Measurements from ENCODE around the gene TLL2. TPM values are rescaled to one million over a fixed set of nuclear protein-coding genes. Genes with fewer than 3 reads are reported as not detected.

TLL2 gene
- total RNA-seq, 6 experiments from 2014 or later: 0.08 to 0.45 (median 0.24) TPM

GRCh38 chr10:96339383-96339782 is 174.3 kb downstream of the TLL2 start:
- Mint-ChIP-seq H3K36me3 (ENCODE audit: low read depth) (no peaks in the 10 kb centered on the region), H3K9me3 (no peaks in the 10 kb centered on the region), H3K27ac (no peak overlapping the region), H3K4me1 (ENCODE audit: low read depth) (no peaks in the 10 kb centered on the region), H3K4me3 (no peak overlapping the region), H3K27me3 (ENCODE audit: insufficient read depth) (peaks cover 15% of the 10 kb centered on the region)
- TF ChIP-seq, protein P1, sequence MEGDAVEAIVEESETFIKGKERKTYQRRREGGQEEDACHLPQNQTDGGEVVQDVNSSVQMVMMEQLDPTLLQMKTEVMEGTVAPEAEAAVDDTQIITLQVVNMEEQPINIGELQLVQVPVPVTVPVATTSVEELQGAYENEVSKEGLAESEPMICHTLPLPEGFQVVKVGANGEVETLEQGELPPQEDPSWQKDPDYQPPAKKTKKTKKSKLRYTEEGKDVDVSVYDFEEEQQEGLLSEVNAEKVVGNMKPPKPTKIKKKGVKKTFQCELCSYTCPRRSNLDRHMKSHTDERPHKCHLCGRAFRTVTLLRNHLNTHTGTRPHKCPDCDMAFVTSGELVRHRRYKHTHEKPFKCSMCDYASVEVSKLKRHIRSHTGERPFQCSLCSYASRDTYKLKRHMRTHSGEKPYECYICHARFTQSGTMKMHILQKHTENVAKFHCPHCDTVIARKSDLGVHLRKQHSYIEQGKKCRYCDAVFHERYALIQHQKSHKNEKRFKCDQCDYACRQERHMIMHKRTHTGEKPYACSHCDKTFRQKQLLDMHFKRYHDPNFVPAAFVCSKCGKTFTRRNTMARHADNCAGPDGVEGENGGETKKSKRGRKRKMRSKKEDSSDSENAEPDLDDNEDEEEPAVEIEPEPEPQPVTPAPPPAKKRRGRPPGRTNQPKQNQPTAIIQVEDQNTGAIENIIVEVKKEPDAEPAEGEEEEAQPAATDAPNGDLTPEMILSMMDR (IDR thresholded peaks at IDR 0.05): no peak
- DNase-seq: no peak

DNA sequence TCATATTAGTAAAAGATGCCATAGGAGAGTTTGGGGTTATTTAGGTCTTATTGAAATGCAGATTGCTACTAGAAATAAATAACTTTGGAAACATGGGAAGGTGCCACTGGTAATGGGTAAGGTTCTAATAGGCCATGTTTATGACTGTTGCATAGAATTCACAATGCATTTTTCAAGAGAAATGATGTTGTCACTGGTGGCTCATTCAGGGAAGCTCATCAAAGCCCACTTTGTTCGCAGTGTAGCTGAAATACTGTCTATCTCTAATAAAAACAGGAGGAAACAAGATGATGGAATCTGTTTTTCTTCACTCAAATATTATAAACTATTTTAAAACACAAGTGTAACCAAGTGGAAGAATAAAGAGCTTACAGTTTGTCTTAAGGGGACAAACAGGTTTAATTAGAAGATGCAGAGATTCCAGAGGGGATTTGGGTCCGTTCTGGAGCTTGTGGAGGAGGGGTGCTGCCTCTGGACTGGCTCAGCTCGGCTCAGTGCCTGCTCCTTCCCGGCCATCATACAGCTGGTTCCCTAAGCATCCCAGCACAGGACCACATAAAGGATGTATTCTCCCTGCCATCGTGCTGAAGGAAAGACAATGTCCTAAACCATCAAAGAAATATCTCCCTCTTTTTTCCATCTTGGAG is 175.3 kb downstream of the TLL2 start:
- DNase-seq: no peak
- TF ChIP-seq, protein P1 (IDR thresholded peaks at IDR 0.05): no peak
- Mint-ChIP-seq H3K36me3 (ENCODE audit: low read depth) (no peaks in the 10 kb centered on the region), H3K4me1 (ENCODE audit: low read depth) (no peaks in the 10 kb centered on the region), H3K27ac (no peak overlapping the region), H3K9me3 (no peaks in the 10 kb centered on the region), H3K27me3 (ENCODE audit: insufficient read depth) (peaks cover 10% of the 10 kb centered on the region), H3K4me3 (no peak overlapping the region)

- H3K4me1 Mint-ChIP-seq (ENCODE audit: low read depth): no peaks in the 10 kb centered on the region
- no peak overlapping the region for H3K4me3 Mint-ChIP-seq
- H3K27me3 Mint-ChIP-seq (ENCODE audit: insufficient read depth): peaks cover 8% of the 10 kb centered on the region
- TF ChIP-seq, protein P1 (IDR thresholded peaks at IDR 0.05): no peak
- no peaks in the 10 kb centered on the region for H3K9me3 Mint-ChIP-seq
- no peak overlapping the region for H3K27ac Mint-ChIP-seq
- no peaks in the 10 kb centered on the region for H3K36me3 Mint-ChIP-seq (ENCODE audit: low read depth)
- no peak for DNase-seq
Observed at GRCh38 chr10:96337106-96337505, 176.6 kb downstream of the TLL2 start.

DNA sequence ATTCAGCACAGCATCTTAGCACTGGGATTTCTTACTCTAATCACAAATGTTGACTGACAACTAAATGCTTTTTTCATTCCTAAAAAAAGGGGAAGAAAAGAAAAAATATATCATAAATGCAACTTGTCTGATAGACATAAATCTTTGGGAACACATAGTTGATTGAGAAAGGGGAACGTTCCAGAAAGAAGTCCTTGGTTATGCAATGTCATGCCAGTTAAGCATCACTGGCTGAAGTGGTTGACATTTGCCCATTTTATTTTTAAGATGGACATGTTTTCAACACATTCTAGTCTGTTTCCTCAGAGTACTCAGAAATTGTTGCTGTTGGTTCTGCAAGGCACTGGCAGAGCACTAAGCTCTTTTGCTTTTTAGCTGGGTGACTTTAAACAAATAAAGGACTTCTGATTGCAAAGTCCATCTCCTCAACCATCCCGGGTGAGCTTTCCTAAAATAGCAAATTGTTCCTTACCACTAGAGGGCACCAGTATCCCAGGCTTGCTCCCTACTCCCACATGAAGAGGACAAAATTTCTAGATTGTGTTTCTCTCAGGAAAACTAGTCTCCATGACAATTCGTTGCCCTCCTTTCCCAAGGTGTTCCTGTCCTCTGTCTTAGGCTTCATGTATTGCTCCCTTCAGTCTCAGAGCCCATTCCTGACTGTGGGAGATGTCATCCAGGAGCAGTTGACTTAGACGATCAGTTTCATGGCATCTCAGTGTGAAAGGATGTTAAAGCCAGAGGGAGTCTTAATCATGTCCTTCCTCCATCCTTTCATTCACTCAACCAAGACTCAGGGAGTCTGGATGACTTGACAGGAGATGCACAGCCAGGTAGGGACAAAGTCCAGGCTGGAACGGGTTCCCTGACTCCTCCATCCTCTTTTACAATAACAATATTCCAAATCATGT is 178.9 kb downstream of the TLL2 start:
- TF ChIP-seq, protein P1 (IDR thresholded peaks at IDR 0.05): peak; percentile 90
- Mint-ChIP-seq H3K4me1 (ENCODE audit: low read depth) (no peaks in the 10 kb centered on the region), H3K4me3 (no peak overlapping the region)

DNA sequence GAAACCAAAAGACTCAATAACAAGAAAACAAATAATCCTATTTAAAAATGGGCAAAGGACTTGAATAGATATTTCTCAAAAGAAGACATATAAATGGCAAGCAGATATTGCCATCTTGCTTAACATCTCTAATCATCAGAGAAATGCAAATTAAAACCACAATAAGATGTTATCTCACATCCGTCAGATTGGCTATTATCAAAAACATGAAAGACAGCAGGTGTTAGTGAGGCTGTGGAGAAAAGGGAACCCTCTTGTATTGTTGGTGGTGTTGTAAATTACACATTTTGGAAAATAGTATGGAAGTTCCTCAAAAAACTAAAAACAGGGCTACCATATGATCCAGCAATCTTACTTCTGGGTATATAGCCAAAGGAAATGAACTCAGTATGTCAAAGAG is 180.6 kb downstream of the TLL2 start:
- TF ChIP-seq, protein P1 (IDR thresholded peaks at IDR 0.05): no peak
- no peaks in the 10 kb centered on the region for H3K36me3 Mint-ChIP-seq (ENCODE audit: low read depth)
- H3K27ac Mint-ChIP-seq: no peak overlapping the region
- DNase-seq: no peak
- no peak overlapping the region for H3K4me3 Mint-ChIP-seq
- no peaks in the 10 kb centered on the region for H3K9me3 Mint-ChIP-seq
- H3K4me1 Mint-ChIP-seq (ENCODE audit: low read depth): no peaks in the 10 kb centered on the region
- H3K27me3 Mint-ChIP-seq (ENCODE audit: insufficient read depth): peaks cover 10% of the 10 kb centered on the region

More for the DNA sequence above, 178.9 kb downstream of the TLL2 start:
- no peak overlapping the region for H3K27ac Mint-ChIP-seq
- peak; percentile 46 for DNase-seq
- H3K27me3 Mint-ChIP-seq (ENCODE audit: insufficient read depth): peaks cover 9% of the 10 kb centered on the region
- H3K36me3 Mint-ChIP-seq (ENCODE audit: low read depth): no peaks in the 10 kb centered on the region
- no peaks in the 10 kb centered on the region for H3K9me3 Mint-ChIP-seq
